DLD1 (cell line): ENCODE measurements around the gene HIGD1C.
"Not testable (repeated sequence)": the region's sequence is repeated elsewhere in the genome, so short reads cannot be mapped to it uniquely, and the experiment has no call there.

Experiments
- in situ Hi-C: cut with HindIII; loops from 2 replicates; pipeline ENCODE4 v1.10.0; 2017; ENCODE audit warnings: low sequenced_read_pairs

The HIGD1C gene

DNA sequence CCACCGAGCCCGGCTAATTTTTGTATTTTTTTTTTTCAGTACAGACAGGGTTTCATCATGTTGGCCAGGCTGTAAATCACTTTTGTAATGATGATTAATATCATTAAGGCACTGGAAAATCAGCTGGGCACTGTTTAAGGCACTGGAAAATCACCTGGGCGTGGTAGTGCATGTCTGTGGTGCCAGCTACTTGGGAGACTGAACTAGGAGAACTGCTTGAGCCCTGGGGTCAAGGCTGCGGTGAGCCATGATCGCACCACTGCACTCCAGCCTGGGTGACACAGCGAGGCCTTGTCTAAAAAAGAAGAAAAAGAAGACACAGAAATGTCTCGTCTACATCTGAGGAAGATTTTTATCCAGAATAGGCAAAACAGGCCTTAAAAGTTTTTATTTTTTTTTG is 61.1 kb downstream of the HIGD1C start:
- in situ Hi-C loops, result no loop called here

DNA sequence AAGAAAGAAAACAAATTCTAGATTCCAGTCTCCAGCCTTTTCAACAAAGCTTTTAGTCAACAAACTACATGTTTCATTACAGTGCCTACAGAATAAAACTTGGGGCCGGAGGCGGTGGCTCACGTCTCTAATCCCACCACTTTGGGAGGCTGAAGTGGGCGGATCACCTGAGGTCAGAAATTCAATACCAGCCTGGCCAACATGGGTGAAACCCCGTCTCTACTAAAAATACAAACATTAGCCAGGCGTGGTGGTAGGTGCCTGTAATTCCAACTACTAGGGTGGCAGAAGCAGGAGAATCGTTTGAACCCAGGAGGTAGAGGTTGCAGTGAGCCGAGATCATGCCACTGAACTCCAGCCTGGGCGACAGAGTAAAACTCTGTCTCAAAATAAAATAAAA is 62.1 kb downstream of the HIGD1C start:
- in situ Hi-C loops, result not testable (repeated sequence)

GRCh38 chr12:51017452-51017851 is 65.1 kb downstream of the HIGD1C start:
- in situ Hi-C loops, result no loop called here

DNA sequence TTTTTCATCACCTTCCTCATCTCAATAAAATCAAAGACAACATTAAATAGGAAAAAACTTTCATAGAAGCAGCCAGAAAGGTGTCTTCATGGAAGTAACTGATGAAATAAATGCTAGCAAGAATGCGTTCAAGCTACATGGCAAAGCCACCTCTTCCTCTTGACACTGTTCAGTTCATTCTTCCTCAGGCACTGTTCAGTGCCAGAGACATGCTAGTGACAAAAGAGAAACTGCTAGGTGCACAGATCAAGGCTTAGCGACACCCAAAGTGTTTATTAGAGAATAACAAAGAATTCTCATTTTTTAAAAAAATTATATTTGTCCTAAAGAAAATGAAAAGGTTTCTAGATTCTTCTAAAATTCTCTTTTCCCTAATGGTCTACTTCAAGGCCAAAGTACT is 66.6 kb downstream of the HIGD1C start:
- in situ Hi-C loops, result no loop called here

DNA sequence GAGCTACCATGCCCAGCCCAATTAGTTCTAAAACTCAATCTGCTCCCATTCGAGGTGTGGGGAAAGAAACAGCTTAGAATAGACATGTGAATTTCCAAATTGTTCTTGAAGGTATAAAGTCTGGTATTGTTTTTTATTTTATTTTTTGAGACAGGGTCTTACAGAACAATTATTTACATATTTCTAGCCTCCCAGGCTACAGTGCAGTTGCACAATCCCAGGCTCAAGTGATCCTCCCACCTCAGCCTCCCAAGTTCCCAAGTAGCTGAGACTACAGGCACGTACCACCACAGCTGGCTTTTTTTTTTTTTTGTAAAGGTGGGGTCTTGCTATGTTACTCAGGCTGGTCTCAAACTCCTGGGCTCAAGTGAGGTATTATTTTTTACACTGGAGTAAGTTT is 67.6 kb downstream of the HIGD1C start:
- in situ Hi-C loops, result no loop called here
